ENCODE measurements around the gene EPHB2. TPM values are rescaled to one million over a fixed set of nuclear protein-coding genes. Genes with fewer than 3 reads are reported as not detected.

EPHB2 gene
- total RNA-seq, 2 experiments from 2014 or later: 0.08 TPM; not detected in 1

GRCh38 chr1:22863766-22864165, 153.1 kb downstream of the EPHB2 start:
- ChIA-PET CTCF (no interaction called here), POLR2A (no interaction called here)
- H3K4me3 ChIP-seq (ENCODE audit: low read length): no peak overlapping the region
- no peaks in the 10 kb centered on the region for H3K36me3 ChIP-seq (ENCODE audit: insufficient read depth, low read length)
- H3K27me3 ChIP-seq (ENCODE audit: control insufficient read depth in 1 of 2, insufficient read depth in 2 of 2, low read length in 2 of 2): no peaks in the 10 kb centered on the region
- no peaks in the 10 kb centered on the region for H3K9me3 Mint-ChIP-seq
- no peak overlapping the region for H3K27ac Mint-ChIP-seq
- no peaks in the 10 kb centered on the region for H3K9me3 ChIP-seq (ENCODE audit: control insufficient read depth in 1 of 2, insufficient read depth in 1 of 2, low read length in 2 of 2)
- no peak overlapping the region for H3K27ac ChIP-seq (ENCODE audit: low read depth in 1 of 2, low read length in 2 of 2)
- intact Hi-C loops (cut with DNase I, micrococcal nuclease): no loop called here
- no peak for TF ChIP-seq CTCF (IDR thresholded peaks at IDR 0.05)
- H3K27me3 Mint-ChIP-seq: peaks cover 20% of the 10 kb centered on the region
- no peaks in the 10 kb centered on the region for H3K4me1 ChIP-seq (ENCODE audit: insufficient read depth, low read length)
- ATAC-seq (ENCODE audit: poor library complexity) (no peak), DNase-seq (no peak)
- H3K36me3 Mint-ChIP-seq (ENCODE audit: low read depth): no peaks in the 10 kb centered on the region
- no peak overlapping the region for H3K4me3 Mint-ChIP-seq
- H3K4me1 Mint-ChIP-seq (ENCODE audit: low read depth): no peaks in the 10 kb centered on the region

DNA sequence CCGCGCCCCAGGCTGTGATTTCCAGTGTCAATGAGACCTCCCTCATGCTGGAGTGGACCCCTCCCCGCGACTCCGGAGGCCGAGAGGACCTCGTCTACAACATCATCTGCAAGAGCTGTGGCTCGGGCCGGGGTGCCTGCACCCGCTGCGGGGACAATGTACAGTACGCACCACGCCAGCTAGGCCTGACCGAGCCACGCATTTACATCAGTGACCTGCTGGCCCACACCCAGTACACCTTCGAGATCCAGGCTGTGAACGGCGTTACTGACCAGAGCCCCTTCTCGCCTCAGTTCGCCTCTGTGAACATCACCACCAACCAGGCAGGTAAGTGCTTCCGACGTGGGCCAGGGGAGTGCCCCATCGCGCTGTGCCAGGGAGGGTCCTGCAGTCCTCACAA, 154.2 kb downstream of the EPHB2 start:
- Histone ChIP-seq H3K36me3 (ENCODE audit: insufficient read depth, low read length) (no peaks in the 10 kb centered on the region), H3K9me3 (ENCODE audit: control insufficient read depth in 1 of 2, insufficient read depth in 1 of 2, low read length in 2 of 2) (no peaks in the 10 kb centered on the region), H3K27me3 (ENCODE audit: control insufficient read depth in 1 of 2, insufficient read depth in 2 of 2, low read length in 2 of 2) (no peaks in the 10 kb centered on the region), H3K27ac (ENCODE audit: low read depth in 1 of 2, low read length in 2 of 2) (no peak overlapping the region), H3K4me1 (ENCODE audit: insufficient read depth, low read length) (no peaks in the 10 kb centered on the region), H3K4me3 (ENCODE audit: low read length) (no peak overlapping the region)
- H3K4me3 Mint-ChIP-seq: no peak overlapping the region
- DNase-seq (no peak), ATAC-seq (ENCODE audit: poor library complexity) (no peak)
- H3K36me3 Mint-ChIP-seq (ENCODE audit: low read depth): no peaks in the 10 kb centered on the region
- ChIA-PET POLR2A (no interaction called here), CTCF (no interaction called here)
- no peaks in the 10 kb centered on the region for H3K9me3 Mint-ChIP-seq
- H3K4me1 Mint-ChIP-seq (ENCODE audit: low read depth): no peaks in the 10 kb centered on the region
- TF ChIP-seq CTCF (IDR thresholded peaks at IDR 0.05): no peak
- H3K27ac Mint-ChIP-seq: no peak overlapping the region
- H3K27me3 Mint-ChIP-seq: peaks cover 28% of the 10 kb centered on the region
- intact Hi-C loops (cut with DNase I, micrococcal nuclease): no loop called here

GRCh38 chr1:22865736-22866135, 155.1 kb downstream of the EPHB2 start:
- Histone ChIP-seq H3K9me3 (ENCODE audit: control insufficient read depth in 1 of 2, insufficient read depth in 1 of 2, low read length in 2 of 2) (no peaks in the 10 kb centered on the region), H3K27me3 (ENCODE audit: control insufficient read depth in 1 of 2, insufficient read depth in 2 of 2, low read length in 2 of 2) (no peaks in the 10 kb centered on the region), H3K36me3 (ENCODE audit: insufficient read depth, low read length) (no peaks in the 10 kb centered on the region), H3K27ac (ENCODE audit: low read depth in 1 of 2, low read length in 2 of 2) (no peak overlapping the region), H3K4me3 (ENCODE audit: low read length) (no peak overlapping the region), H3K4me1 (ENCODE audit: insufficient read depth, low read length) (no peaks in the 10 kb centered on the region)
- no peak for TF ChIP-seq CTCF (IDR thresholded peaks at IDR 0.05)
- POLR2A ChIA-PET: no interaction called here
- DNase-seq (no peak), ATAC-seq (ENCODE audit: poor library complexity) (no peak)
- H3K4me3 Mint-ChIP-seq: no peak overlapping the region
- intact Hi-C loops (cut with DNase I, micrococcal nuclease): no loop called here
- CTCF ChIA-PET: no interaction called here
- no peaks in the 10 kb centered on the region for H3K36me3 Mint-ChIP-seq (ENCODE audit: low read depth)
- no peaks in the 10 kb centered on the region for H3K4me1 Mint-ChIP-seq (ENCODE audit: low read depth)
- H3K27ac Mint-ChIP-seq: no peak overlapping the region
- no peaks in the 10 kb centered on the region for H3K9me3 Mint-ChIP-seq
- H3K27me3 Mint-ChIP-seq: peaks cover 32% of the 10 kb centered on the region
